ENCODE measurements around the gene TSC2. TPM values are rescaled to one million over a fixed set of nuclear protein-coding genes. Genes with fewer than 3 reads are reported as not detected.
A peak's percentile ranks its signal among the peaks of the same experiment; 100 is the strongest.

Gene TSC2
- total and polyA plus RNA-seq, 2 of the 13 experiments (the other 11 are each of a cell fraction or from before 2014, with no cell fraction given), result 19.6 to 40.4 TPM

GRCh38 chr16:2093793-2094192, 46.0 kb downstream of the TSC2 start:
- no peak for FAIRE-seq
- no peak overlapping the region for H3K4me2 ChIP-seq (ENCODE audit: low read depth, low read length)
- no peak overlapping the region for H3K9ac ChIP-seq (ENCODE audit: insufficient read depth, low read depth, low read length)
- CTCF ChIA-PET (ENCODE audit: low intra/inter-chr PET ratio, low total read pairs), result no interaction called here
- no peaks in the 10 kb centered on the region for H4K20me1 ChIP-seq (ENCODE audit: insufficient read depth, low read length)
- no TSS peak for BruUV-seq (replicated peaks)
- in situ Hi-C loops (cut with HindIII; ENCODE audit: extremely low pct_ligation_motif_present, low pct_unique_long_range_greater_than_20kb) (no loop called here), intact Hi-C loops (cut with micrococcal nuclease; ENCODE audit: unreplicated experiment) (no loop called here)
- no peak overlapping the region for H2AFZ ChIP-seq (ENCODE audit: low read length)
- H3K4me1 ChIP-seq (ENCODE audit: insufficient read depth, low read length), result no peaks in the 10 kb centered on the region
- H3K27ac ChIP-seq (ENCODE audit: extremely low read length, insufficient read depth, low read length), result no peak overlapping the region
- TF ChIP-seq BCL3 (CRISPR knock-in tag; IDR thresholded peaks at IDR 0.05) (no peak), AGO2 (optimal IDR thresholded peaks at IDR 0.05; ENCODE audit: low read depth, low read length) (peak; percentile 13)
- H3K36me3 ChIP-seq (replicated peaks in 1 of 2; ENCODE audit: control insufficient read depth in 1 of 2, insufficient read depth in 2 of 2, low read length in 2 of 2), result peaks cover 7 to 30% of the 10 kb centered on the region in 2 experiments; a peak in 4 of 5 replicates
- POLR2A ChIA-PET, result no interaction called here
- ATAC-seq, result no peak
- DNase-seq (ENCODE audit: low spot score), result no peak
- H3K27me3 ChIP-seq (ENCODE audit: control insufficient read depth in 1 of 2, insufficient read depth in 2 of 2, low read length in 2 of 2), result no peaks in the 10 kb centered on the region
- H3K4me3 ChIP-seq (replicated peaks in 1 of 3; ENCODE audit: insufficient read depth in 1 of 3, low read depth in 2 of 3, low read length in 3 of 3), result no peak overlapping the region
- 90% methylated on average over 2 of the region's 15 CpGs for WGBS (ENCODE audit: low lambda C conversion rate)
- H3K79me2 ChIP-seq (ENCODE audit: insufficient read depth, low read length), result no peaks in the 10 kb centered on the region
- H3K9me3 ChIP-seq (ENCODE audit: low read length), result no peaks in the 10 kb centered on the region

DNA sequence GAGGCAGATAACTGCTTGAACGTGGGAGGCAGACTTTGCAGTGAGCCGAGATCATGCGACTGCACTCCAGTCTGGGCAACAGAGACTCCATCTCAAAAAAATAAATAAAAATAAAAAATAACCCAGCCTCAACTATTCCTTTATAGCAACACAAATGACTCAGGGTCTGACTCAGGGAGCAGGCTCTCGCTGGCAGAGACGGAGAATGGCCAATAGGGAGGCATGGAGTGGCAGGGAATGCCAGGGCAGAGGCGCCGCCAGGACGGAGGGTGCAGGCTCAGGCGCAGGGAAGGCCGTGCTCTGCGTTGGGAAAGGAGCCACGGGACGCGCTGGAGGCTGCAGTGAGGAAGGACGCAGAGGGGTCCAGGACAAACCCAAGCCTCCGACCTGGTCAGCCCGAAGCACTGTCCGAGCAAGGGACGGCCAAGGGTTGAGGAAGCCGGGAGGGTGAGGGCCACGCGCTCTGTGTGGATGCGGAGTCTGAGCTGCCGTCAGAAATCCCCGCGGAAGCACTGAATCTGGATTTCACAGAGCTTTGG, 47.6 kb downstream of the TSC2 start:
- DNase-seq (ENCODE audit: low spot score) (no peak), FAIRE-seq (no peak), ATAC-seq (no peak)
- Histone ChIP-seq H3K4me3 (replicated peaks in 1 of 3; ENCODE audit: insufficient read depth in 1 of 3, low read depth in 2 of 3, low read length in 3 of 3) (no peak overlapping the region), H3K4me1 (ENCODE audit: insufficient read depth, low read length) (no peaks in the 10 kb centered on the region), H3K36me3 (replicated peaks in 1 of 2; ENCODE audit: control insufficient read depth in 1 of 2, insufficient read depth in 2 of 2, low read length in 2 of 2) (peaks cover 7 to 25% of the 10 kb centered on the region in 2 experiments; a peak in 4 of 5 replicates), H3K79me2 (ENCODE audit: insufficient read depth, low read length) (no peaks in the 10 kb centered on the region), H4K20me1 (ENCODE audit: insufficient read depth, low read length) (no peaks in the 10 kb centered on the region), H3K4me2 (ENCODE audit: low read depth, low read length) (no peak overlapping the region), H3K9me3 (ENCODE audit: low read length) (no peaks in the 10 kb centered on the region), H3K27ac (ENCODE audit: extremely low read length, insufficient read depth, low read length) (no peak overlapping the region), H3K9ac (ENCODE audit: insufficient read depth, low read depth, low read length) (no peak overlapping the region), H2AFZ (ENCODE audit: low read length) (no peak overlapping the region), H3K27me3 (ENCODE audit: control insufficient read depth in 1 of 2, insufficient read depth in 2 of 2, low read length in 2 of 2) (no peaks in the 10 kb centered on the region)
- BruUV-seq (replicated peaks), result no TSS peak
- intact Hi-C loops (cut with micrococcal nuclease; ENCODE audit: unreplicated experiment), result no loop called here
- ChIA-PET POLR2A (no interaction called here), CTCF (ENCODE audit: low intra/inter-chr PET ratio, low total read pairs) (no interaction called here)
- WGBS (ENCODE audit: low lambda C conversion rate), result 96% methylated on average over 26 of the region's 26 CpGs
- in situ Hi-C loops (cut with HindIII; ENCODE audit: extremely low pct_ligation_motif_present, low pct_unique_long_range_greater_than_20kb), result no loop called here
- TF ChIP-seq MEF2D (CRISPR knock-in tag; IDR thresholded peaks at IDR 0.05) (no peak), RFXANK (CRISPR knock-in tag; IDR thresholded peaks at IDR 0.05) (no peak), FUBP1 (CRISPR knock-in tag; IDR thresholded peaks at IDR 0.05; ENCODE audit: borderline replicate concordance) (no peak), ZNF75D (CRISPR knock-in tag; IDR thresholded peaks at IDR 0.05; ENCODE audit: borderline replicate concordance) (no peak), ARID2 (CRISPR knock-in tag; IDR thresholded peaks at IDR 0.05; ENCODE audit: borderline replicate concordance) (no peak), ZNF468 (CRISPR knock-in tag; IDR thresholded peaks at IDR 0.05) (no peak), ZNF619 (CRISPR knock-in tag; IDR thresholded peaks at IDR 0.05) (no peak), SRSF9 (IDR thresholded peaks at IDR 0.05; ENCODE audit: borderline replicate concordance, insufficient read depth, low read depth, low read length, poor library complexity, severe bottlenecking) (no peak), HHEX (CRISPR knock-in tag; IDR thresholded peaks at IDR 0.05) (no peak)
- TF ChIP-seq, protein P1, sequence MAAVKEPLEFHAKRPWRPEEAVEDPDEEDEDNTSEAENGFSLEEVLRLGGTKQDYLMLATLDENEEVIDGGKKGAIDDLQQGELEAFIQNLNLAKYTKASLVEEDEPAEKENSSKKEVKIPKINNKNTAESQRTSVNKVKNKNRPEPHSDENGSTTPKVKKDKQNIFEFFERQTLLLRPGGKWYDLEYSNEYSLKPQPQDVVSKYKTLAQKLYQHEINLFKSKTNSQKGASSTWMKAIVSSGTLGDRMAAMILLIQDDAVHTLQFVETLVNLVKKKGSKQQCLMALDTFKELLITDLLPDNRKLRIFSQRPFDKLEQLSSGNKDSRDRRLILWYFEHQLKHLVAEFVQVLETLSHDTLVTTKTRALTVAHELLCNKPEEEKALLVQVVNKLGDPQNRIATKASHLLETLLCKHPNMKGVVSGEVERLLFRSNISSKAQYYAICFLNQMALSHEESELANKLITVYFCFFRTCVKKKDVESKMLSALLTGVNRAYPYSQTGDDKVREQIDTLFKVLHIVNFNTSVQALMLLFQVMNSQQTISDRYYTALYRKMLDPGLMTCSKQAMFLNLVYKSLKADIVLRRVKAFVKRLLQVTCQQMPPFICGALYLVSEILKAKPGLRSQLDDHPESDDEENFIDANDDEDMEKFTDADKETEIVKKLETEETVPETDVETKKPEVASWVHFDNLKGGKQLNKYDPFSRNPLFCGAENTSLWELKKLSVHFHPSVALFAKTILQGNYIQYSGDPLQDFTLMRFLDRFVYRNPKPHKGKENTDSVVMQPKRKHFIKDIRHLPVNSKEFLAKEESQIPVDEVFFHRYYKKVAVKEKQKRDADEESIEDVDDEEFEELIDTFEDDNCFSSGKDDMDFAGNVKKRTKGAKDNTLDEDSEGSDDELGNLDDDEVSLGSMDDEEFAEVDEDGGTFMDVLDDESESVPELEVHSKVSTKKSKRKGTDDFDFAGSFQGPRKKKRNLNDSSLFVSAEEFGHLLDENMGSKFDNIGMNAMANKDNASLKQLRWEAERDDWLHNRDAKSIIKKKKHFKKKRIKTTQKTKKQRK (IDR thresholded peaks at IDR 0.05; ENCODE audit: low read length), result no peak
